Posterior vena cava (tissue), 2 donors: ENCODE data around the gene TCTA. TPM values are rescaled to one million over a fixed set of nuclear protein-coding genes. Genes with fewer than 3 reads are reported as not detected.

Experiments
- DNase-seq: peaks from one replicate; pipeline ENCODE4 v3.0.0-alpha.2; 2020; ENCODE audit warnings: low spot score
- intact Hi-C, 2 donors: fragments of 100-400 bp; cut with DNase I; formaldehyde crosslinking; loops; one replicate each; pipeline versions ENCODE4 v1.14.1 to v1.14.2; 2022 to 2023
- total RNA-seq, 2 donors: library from RNA; stranded (reverse); fragmentation: NEBNext Ultra II Directional; extraction: Animal tissue kit (Norgen Biotek cat#: 25700); gene quantifications; one replicate each; pipeline ENCODE4 v1.2.1, GENCODE V29; 2021
- donor health status: DM: yes; HTN: yes; CAD: no.
- donor health status: DM: yes; HTN: yes; CAD: no.

The TCTA gene
- total RNA-seq, 2 donors from 2014 or later = 20.8 to 33.6 TPM

DNA sequence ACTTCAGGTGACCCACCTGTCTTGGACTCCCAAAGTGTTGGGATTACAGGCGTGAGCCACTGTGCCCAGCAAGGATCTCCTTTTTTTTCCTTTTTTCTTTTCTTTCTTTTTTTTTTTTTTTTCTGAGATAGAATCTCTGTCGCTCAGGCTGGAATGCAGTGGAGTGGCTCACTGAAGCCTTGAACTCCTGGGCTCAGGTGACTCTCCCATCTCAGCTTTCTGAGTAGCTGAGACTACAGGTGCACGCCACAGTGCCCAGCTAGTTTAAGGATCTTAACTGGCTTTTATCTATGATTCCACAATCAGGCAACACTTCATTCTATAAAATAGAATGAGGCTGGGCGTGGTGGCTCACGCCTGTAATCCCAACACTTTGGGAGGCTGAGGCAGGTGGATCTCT is 33.2 kb downstream of the TCTA start:
- intact Hi-C loops = loop anchor here (5.0 to 10.0 kb wide), 3 partner anchors 101 to 351 kb away; partner anchors contain the start of genes USP4 (in 2 of the 2) and QRICH1 (in 1 of the 2)
- no peak for DNase-seq

DNA sequence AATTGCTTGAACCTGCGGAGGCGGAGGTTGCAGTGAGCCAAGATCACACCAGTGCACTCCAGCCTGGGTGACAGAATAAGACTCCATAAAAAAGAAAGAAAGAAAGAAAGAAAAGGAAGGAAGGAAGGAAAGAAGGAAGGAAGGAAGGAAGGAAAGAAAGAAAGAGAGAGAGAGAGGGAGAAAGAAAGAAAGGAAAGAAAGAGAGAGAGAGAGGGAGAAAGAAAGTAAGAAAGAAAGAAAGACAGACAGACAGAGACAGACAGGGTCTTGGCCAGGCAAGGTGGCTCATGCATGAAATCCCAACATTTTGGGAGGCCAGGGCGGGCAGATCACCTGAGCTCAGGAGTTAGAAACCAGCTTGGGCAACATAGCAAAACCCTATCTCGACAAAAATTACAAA is 41.4 kb downstream of the TCTA start:
- no peak for DNase-seq
- intact Hi-C loops = no loop called here

DNA sequence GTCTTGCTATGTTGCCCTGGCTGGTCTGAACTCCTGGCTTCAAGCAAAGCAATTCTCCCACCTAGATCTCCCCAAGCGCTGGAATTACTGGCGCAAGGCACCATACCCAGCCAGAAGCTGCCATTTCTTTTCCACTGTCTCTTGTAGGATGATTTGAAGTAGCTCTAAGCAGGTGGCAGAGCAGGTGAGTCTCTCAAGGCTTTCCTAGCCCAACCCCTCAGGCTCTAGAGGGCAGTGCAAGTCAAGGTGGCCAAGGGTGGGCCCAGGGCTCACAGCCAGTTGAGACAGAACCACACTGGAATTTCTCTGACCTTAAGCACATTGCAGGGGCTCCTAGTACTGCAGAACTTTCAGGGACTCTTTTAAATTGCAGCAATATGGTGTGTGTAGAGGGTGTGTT is 42.2 kb downstream of the TCTA start:
- intact Hi-C loops = no loop called here
- no peak for DNase-seq

DNA sequence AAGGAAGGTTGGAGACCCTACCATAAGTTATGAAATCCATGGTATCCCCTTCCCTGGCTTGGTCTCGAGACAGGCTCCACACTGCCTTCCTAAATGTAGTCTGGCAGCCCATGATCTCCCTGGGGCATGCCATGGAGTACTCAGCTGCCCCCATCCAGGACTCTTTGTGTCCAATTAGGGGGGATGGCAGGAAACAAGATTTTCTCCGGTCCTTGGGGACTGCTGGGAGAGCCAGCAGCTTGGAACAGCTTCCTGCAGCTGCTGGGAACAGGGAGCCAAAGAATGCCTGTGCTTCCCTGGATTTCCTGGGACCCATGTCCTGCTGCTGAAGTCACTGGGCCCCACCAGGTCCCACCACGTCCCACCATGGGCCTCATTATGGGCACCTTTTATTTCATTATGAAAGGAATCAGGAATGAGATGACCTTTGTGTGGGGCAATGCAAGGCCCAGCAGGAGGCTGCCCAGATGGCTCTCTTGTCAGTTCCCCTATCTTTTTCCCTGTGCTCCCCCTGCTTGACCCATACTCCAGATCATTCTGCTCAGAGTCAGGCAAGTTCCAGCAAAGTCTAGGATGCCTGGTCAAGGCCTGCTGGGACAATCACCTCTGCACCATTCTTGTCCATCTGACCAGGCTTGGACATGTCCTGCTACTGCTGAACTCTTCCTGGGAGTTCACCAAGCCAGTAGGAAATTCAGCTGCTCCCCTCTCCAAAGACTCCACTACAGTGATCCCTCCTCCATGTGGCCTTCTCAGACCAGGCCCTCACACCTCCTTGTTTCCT is 42.9 kb downstream of the TCTA start:
- no peak for DNase-seq
- intact Hi-C loops = no loop called here

DNA sequence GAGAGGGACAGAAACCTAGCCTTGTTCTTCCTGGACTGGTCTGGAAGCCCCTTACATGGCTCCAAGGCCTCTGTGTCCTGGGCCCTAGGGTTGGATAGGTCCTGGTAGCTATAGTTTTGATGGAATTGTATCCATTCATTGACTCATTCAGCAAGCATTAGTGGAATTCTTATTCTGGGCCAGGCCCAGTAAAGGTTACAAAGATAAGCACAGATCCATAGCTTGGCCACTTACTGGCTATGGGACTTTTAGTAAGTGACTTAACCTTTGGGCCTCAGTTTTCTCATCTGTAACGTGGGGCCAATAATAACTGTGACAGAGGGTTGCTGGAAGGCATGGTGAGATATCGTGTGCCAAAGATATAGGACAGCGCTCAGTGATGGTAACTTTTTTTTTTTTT is 44.2 kb downstream of the TCTA start:
- intact Hi-C loops = no loop called here

DNA sequence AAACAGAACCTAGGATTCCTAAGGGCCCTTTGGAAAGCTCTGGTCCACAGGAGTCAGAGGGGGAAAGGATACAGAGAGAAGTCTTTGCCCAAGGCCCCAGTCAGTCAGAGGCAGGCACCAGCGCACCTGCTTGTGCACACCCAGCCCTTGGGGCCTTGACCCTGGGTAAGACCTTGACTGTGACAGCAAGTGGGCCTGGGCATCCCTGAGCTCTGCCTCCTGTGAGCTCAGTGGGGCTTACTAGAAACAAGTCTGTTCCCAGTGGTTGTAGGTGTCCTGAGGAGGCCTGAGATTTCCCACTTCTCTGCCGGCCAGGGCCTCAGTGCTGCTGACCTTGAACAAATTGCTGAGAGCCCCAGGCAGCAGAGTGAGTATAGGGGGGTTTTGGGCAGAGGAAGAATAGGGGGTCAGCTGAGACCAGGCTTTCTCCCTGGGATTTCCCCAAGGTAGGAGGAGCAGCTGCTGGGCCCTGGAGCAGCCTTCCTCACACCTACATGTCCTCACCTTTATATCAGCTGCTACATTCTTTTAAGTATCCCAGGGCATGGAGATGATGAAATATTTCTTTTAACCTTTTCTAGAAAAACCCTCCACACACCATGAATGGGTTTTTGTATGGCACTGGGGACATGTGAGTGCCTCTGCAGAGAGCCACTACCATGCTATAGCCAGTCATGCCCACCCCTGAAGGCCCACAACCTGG is 48.1 kb downstream of the TCTA start:
- intact Hi-C loops = loop anchor here in 1 of 2 donors (10.0 kb wide), 1 partner anchor 296 kb away; the partner anchor contains the start of gene CCDC71
- no peak for DNase-seq

More for the DNA sequence above, 44.2 kb downstream of the TCTA start:
- no peak for DNase-seq

DNA sequence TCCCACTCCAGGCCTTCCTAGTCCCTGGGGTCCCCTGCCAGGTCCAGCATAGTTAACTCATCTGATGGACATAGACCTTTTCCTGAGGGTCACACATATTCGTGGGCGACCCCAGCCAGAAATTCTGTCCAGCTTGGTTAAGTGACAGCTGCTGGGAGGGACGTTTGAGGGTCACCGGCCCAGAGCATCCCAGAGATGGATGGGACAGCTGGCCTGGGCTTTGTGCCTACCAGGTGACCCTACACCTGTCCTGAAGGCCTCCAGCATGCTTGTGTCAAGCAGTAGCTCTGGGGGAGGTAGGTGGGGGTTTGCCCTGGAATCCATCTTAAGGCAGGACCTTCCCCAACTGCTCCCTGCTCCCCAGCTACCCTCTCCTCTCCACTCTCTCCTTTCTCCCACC is 48.7 kb downstream of the TCTA start:
- DNase-seq = no peak
- intact Hi-C loops = loop anchor here in 1 of 2 donors (10.0 kb wide), 1 partner anchor 296 kb away; the partner anchor contains the start of gene CCDC71

DNA sequence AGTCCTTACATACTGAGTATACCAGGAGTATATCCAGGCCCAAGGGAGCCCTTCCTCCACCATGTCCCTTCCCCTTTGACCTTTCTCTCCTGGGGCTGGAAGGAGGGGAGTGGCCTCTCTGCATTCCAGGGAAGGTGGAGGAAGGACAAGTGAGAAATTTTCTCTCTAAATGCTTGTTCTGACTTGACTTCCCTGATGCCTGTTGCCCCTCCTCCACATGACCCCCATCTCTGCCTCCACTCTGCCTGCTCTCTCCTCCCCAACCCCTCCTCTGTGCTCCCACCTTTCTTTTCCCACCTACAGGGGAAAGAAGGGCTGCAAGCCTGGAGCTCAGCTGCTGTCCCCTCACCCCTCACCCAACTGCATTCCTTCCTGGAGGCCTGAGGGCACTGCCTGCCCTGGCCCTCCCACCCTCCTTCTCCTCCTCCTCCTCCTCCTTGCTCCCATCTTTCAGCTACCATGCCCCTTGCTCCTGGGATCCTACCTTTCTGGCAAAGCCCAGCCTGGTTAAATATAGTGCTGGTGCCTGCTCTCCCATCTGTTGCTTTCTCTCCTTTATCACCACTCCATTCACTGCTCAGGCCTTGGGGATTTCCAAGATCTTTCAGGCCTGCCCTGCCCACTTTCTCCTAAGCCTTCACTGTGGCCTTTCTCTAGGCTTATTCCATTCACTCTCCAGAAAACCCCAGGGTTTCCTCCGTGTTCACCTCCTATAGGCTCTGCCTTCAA is 49.4 kb downstream of the TCTA start:
- intact Hi-C loops = loop anchor here in 1 of 2 donors (10.0 kb wide), 1 partner anchor 297 kb away; the partner anchor contains the start of gene CCDC71
- no peak for DNase-seq

DNA sequence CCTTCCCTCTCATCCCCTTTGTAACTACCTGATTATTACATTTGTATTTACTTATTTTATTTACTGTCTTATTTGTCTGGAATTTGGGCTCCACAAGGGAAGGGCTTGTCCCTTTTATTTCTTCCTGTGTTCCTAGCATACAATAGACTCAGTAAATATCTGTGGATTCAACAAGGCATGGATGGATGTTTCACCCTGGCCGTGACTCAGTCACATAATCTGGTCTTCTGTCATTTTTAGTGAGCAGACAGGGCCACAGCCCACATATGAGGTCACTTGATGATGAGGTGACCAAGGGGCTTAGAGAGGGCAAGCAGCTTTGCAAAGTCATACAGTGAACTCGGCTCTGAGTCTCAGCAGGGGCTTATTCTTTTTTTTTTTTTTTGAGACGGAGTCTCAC is 50.0 kb downstream of the TCTA start:
- intact Hi-C loops = loop anchor here in 1 of 2 donors (10.0 kb wide), 1 partner anchor 297 kb away; the partner anchor contains the start of gene CCDC71
- DNase-seq = no peak

DNA sequence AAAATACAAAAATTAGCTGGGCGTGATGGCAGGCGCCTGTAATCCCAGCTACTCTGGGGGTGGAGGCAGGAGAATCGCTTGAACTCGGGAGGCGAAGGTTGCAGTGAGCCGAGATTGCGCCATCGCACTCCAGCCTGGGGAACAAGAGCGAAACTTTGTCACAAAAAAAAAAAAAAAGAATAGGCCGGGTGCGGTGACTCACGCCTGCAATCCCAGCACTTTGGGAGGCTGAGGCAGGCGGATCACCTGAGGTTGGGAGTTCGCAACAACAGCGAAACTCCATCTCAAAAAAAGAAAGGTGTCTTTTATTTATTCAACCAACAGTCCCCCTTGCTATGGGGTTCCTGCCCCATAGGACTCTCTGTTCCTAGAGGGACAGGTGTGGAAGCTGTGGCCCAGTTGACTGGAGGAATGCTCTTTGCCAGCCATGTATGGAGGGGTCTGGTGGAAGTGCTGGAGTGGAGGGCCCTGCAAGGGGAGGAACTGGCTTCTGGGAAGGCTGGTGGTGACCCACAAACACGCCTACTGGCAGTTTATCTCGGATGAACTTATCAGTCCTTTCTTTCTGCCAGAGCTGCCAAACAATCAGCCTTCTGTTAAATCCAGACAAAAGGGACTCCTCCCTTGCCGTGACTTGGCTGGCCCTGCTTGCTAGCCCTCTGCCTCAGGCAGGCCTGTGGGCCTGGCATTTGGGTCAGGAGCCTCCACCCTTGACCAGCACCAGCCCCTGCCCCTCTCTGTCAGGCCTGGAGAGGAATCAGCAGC is 53.2 kb downstream of the TCTA start:
- intact Hi-C loops = loop anchor here in 1 of 2 donors (1.0 to 10.0 kb wide), 2 partner anchors 36 to 301 kb away; partner anchors contain the start of genes CCDC71 and NICN1

More for the DNA sequence above, 53.2 kb downstream of the TCTA start:
- no peak for DNase-seq

Other genes with a start within 250 kb of the TCTA start
- gene CCDC71, start 246.1 kb upstream of the TCTA start, total RNA-seq = 10 to 100 TPM; 14.1 to 14.3 TPM
- 10 to 100 TPM; 29.8 to 31.9 TPM for gene KLHDC8B, start 240.8 kb upstream of the TCTA start, total RNA-seq
- gene C3orf62, start 135.2 kb upstream of the TCTA start, total RNA-seq = 1 to 10 TPM; 2.6 to 3.3 TPM
- 10 to 100 TPM; 49.0 to 54.6 TPM for gene USP4, start 72.4 kb upstream of the TCTA start, total RNA-seq
- 100 to 1,000 TPM; 212 to 242 TPM for gene GPX1, start 54.1 kb upstream of the TCTA start, total RNA-seq
- gene RHOA, start 447 bp upstream of the TCTA start, total RNA-seq = 100 to 1,000 TPM; 530 to 640 TPM
- gene AMT, start 10.1 kb downstream of the TCTA start, total RNA-seq = 1 to 10 TPM; 1.0 to 6.1 TPM
- gene NICN1, start 16.9 kb downstream of the TCTA start, total RNA-seq = 10 to 100 TPM in 1 of 2 donors, 1 to 10 TPM in 1; 7.3 to 12.5 TPM
- gene DAG1, start 57.8 kb downstream of the TCTA start, total RNA-seq = 10 to 100 TPM; 90.8 to 92.8 TPM
- gene BSN, start 142.1 kb downstream of the TCTA start, total RNA-seq = under 1 TPM; 0.42 to 0.48 TPM